Measurements from ENCODE around the gene TFF3. TPM values are rescaled to one million over a fixed set of nuclear protein-coding genes. Genes with fewer than 3 reads are reported as not detected.

The TFF3 gene
- total RNA-seq, 2 donors from 2014 or later, result 5.0 TPM

GRCh38 chr21:42321231-42321630, 6.0 kb upstream of the TFF3 start:
- Histone ChIP-seq H3K36me3 (no peaks in the 10 kb centered on the region), H3K9me3 (no peaks in the 10 kb centered on the region), H3K4me3 (no peak overlapping the region), H3K27ac (no peak overlapping the region), H3K27me3 (no peaks in the 10 kb centered on the region), H3K4me1 (no peaks in the 10 kb centered on the region)
- peak; percentile 32 for DNase-seq (ENCODE audit: low spot score)
- TF ChIP-seq CTCF (IDR thresholded peaks at IDR 0.05), result no peak

GRCh38 chr21:42320791-42321190, 5.6 kb upstream of the TFF3 start:
- Histone ChIP-seq H3K27ac (no peak overlapping the region), H3K36me3 (no peaks in the 10 kb centered on the region), H3K27me3 (no peaks in the 10 kb centered on the region), H3K9me3 (no peaks in the 10 kb centered on the region), H3K4me3 (no peak overlapping the region), H3K4me1 (no peaks in the 10 kb centered on the region)
- TF ChIP-seq CTCF (IDR thresholded peaks at IDR 0.05), result no peak
- DNase-seq (ENCODE audit: low spot score), result peak; percentile 42

- H3K9me3 ChIP-seq, result no peaks in the 10 kb centered on the region
- TF ChIP-seq CTCF (IDR thresholded peaks at IDR 0.05), result no peak
- H3K36me3 ChIP-seq, result no peaks in the 10 kb centered on the region
- no peak overlapping the region for H3K4me3 ChIP-seq
- H3K27me3 ChIP-seq, result no peaks in the 10 kb centered on the region
- H3K4me1 ChIP-seq, result no peaks in the 10 kb centered on the region
- H3K27ac ChIP-seq, result no peak overlapping the region
- DNase-seq (ENCODE audit: low spot score), result peak; percentile 55
Measured at GRCh38 chr21:42319851-42320572, 4.8 kb upstream of the TFF3 start.

- Histone ChIP-seq H3K9me3 (no peaks in the 10 kb centered on the region), H3K36me3 (no peaks in the 10 kb centered on the region), H3K4me1 (no peaks in the 10 kb centered on the region), H3K27me3 (no peaks in the 10 kb centered on the region), H3K4me3 (no peak overlapping the region), H3K27ac (no peak overlapping the region)
- TF ChIP-seq CTCF (IDR thresholded peaks at IDR 0.05), result no peak
- peak; percentile 52 for DNase-seq (ENCODE audit: low spot score)
Measured at GRCh38 chr21:42319376-42319775, 4.2 kb upstream of the TFF3 start.

- H3K27ac ChIP-seq, result no peak overlapping the region
- H3K4me1 ChIP-seq, result peaks cover 0 to 10% of the 10 kb centered on the region in 2 donors
- H3K27me3 ChIP-seq, result no peaks in the 10 kb centered on the region
- TF ChIP-seq CTCF (IDR thresholded peaks at IDR 0.05), result no peak
- H3K9me3 ChIP-seq, result no peaks in the 10 kb centered on the region
- H3K36me3 ChIP-seq, result no peaks in the 10 kb centered on the region
- peak; percentile 43 for DNase-seq (ENCODE audit: low spot score)
- no peak overlapping the region for H3K4me3 ChIP-seq
Measured at GRCh38 chr21:42317826-42318746, 2.9 kb upstream of the TFF3 start.
